GM19023 (cell line): ENCODE data around the gene SFXN5.

Source experiments
- ATAC-seq: cut with Tn5 transposase; IDR thresholded peaks from one replicate; pipeline ENCODE4 v1.9.1; 2021; ENCODE audit warnings: mild to moderate bottlenecking, moderate library complexity; ENCODE audit not compliant: unreplicated experiment

SFXN5 gene

DNA sequence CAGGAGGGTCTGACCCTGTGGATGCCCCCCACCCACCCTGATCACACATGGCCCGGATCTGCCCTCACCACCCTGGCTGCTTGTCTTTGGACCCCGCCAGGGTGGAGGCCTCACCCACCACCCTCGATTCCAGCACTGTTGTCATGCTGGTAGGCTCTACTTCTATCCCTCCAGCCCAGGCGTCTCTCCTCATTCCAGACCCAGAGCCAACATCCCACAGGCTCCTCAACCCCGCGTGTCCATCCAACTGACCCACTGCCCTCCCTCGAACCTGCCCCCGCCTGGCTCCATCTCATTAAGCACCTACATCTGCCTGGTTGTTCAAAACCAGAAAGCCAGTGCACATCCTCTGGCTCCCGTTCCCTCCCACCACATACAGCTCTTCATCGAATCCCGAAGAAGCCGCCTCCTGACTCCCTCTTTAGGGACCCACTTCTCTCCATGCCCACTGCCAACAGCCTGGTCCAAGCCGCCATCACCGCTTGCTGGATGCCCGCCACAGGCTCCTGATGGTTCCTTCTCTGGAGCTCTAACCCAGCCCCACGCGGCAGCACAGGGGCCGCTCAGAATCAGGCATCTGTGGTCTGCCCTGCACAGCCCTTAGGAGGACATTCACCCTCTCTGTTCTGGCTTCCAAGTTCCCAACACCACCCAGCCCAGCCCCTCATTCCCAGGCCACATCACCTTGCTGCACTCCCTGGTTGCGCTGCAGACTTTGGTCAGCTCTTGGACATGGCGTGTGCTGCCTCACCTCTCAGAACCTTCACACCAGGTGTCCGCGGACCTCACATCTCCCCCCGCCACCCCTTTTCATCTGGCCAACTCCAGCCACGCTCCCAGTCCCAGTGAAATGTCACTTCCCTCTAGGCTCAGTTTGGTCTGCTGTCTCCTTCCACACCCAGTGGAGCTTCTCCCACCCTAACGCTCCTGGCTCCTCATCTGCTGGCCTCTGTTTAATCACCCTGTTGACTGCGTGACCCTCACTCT is 111.2 kb downstream of the SFXN5 start:
- ATAC-seq: no peak

- ATAC-seq: no peak
These were observed 112.0 kb downstream of the SFXN5 start for GRCh38 chr2:72959554-72959953.

DNA sequence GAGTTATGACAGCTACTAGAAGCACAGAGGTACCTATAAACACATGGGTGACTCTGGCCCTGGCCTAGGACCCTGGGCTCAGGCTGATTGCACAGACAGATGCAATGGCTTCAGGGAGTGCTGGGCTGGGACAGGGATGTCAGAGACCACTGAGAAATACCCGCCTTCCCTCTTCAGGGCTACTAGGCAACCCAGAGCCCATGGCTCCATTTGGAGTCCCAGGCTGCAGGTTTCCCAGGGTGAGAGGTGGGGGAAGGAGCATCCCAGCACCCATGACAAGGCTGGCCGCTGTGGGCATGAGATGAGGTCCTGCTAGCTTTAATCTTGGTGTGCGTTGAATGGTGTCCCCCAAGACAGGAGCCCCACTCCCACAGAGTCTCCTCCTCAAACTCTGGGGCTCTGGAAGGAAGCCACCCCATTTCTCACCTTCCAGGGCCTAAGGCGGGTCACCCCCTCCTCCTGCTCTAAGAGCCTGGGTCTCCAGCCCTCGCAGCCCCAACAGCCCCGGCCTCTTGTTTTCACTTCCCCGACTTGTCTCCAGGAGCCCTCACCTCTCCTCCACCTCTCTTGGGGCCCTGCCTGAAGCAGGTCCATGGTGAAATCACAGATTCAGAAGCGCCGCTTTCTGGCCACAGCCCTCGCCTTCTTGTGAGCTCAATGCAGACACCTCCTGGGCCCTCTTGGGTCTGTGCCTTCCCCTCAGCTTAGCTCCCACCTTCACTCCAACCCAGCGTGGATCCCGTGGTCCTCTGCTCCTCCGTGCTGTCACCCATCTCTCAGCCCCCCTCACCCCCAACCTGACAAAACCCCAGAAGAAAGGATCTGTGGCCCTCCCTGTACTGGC is 112.7 kb downstream of the SFXN5 start:
- ATAC-seq: no peak

GRCh38 chr2:72956936-72957335 is 114.6 kb downstream of the SFXN5 start:
- no peak for ATAC-seq

GRCh38 chr2:72956050-72956395 is 115.5 kb downstream of the SFXN5 start:
- no peak for ATAC-seq

GRCh38 chr2:72955228-72956049 is 116.1 kb downstream of the SFXN5 start:
- no peak for ATAC-seq

DNA sequence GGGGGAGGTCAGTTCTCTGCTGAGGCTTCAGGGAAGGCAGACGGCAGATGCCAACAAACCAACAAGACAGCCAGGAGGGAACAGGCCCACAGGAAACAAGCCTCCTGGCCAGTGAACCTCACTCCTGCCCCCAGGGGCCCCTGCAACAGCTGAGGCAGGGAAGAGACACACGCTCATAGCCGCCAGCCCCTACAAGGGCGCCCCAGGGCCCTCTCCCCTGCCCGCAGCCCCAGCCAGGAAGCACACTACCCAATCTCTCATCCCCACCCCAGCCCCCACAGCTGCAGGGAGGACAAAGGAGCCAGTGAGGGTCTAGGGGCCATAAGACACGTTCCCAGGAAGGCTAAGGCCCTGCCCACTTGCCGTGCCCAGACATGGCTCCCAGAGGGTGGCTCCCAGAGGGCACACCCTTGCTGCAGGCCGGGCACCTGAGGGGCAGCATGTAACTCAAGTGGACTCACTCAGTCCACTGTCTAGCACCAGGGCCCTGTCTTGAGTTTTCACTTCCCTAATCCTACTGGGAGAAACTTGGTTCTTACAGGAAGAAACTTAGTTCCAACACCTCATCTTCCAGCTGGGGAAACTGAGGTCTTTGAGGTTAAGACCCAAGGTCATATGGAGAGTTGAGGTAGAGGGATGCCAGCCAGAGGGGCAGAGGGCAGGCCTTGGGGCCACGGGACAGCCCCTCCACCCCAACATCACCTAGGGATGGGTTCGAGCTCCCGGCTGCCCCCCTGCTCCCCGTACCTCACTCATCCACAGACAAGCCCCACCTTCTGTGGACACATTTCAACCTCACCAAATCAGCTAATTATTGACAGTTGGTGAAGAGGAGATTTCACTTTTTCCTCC is 116.9 kb downstream of the SFXN5 start:
- ATAC-seq: no peak

- ATAC-seq: no peak
These were observed 117.5 kb downstream of the SFXN5 start for GRCh38 chr2:72953976-72954375.

DNA sequence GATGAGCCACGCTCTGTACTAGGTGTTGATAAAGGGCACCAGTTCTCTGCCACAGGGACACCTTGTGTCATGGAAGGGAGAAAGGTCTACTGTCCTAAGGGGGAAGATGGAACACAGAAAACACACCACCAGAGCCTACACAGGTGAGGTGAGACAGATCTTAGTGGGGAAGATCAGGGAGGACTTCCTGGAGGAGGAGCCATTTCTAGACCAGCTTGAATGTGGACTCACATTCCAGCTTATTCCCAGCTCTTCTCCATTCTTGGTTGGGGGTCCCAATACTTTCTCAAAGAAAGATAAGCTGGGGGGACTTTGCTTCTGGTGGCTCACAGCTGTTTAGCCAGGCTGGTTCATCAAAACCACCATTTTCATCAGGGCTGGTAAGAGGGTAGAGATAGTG is 118.0 kb downstream of the SFXN5 start:
- ATAC-seq: no peak

DNA sequence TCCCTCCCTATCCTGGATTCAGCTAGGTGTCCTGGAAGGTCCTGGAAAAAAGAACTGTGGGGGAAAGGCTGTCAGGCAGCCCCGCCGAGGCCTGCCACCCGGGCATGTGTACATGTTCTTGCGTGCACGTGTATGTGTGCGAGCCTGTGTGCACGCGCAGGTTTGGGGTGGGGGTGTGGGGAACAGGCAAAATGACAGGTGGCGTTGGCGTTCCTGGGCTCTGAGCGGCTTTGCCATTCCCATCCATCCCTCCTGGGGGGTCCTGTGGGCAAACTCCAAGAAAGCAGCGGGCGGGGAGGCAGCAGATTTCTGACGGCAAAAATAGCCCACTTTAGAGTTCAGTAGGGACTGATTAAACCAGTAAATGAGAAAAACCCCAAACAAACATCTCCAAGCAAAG is 118.6 kb downstream of the SFXN5 start:
- no peak for ATAC-seq

DNA sequence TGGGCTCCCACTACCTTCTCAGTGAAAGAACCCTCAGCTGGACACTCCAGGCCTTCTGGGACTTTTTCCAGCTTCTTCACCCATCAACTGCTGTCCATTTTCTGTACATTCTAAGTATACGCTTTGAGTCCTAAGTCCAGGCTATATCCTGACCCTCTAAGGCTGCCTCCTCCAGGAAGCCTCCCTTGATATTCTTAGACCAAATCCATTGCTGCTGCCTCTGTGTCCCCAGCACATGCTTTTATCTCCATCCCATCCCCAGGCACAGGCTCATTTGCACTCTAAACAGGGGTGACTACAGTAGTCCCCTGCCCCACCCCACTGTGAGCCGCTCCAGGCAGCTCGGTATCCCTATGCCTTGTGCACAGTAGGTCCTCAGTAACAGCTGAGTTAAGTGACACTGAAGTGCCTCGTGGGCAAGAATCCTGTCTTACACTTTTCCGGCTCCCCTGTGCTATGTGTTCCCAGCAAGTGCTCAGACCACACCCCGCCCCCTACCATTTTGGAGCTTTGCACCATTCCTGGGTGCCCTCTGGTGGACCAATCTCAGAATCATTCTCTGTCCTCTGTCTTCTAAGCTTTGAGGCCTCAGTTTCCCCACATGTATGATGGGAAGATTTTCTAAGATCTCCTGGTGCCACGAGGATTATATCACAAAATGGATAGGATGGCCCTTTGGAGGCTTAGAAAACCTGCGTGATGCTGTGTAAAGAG is 119.2 kb downstream of the SFXN5 start:
- ATAC-seq: no peak

- no peak for ATAC-seq
These were observed 120.0 kb downstream of the SFXN5 start for GRCh38 chr2:72951303-72952095.

DNA sequence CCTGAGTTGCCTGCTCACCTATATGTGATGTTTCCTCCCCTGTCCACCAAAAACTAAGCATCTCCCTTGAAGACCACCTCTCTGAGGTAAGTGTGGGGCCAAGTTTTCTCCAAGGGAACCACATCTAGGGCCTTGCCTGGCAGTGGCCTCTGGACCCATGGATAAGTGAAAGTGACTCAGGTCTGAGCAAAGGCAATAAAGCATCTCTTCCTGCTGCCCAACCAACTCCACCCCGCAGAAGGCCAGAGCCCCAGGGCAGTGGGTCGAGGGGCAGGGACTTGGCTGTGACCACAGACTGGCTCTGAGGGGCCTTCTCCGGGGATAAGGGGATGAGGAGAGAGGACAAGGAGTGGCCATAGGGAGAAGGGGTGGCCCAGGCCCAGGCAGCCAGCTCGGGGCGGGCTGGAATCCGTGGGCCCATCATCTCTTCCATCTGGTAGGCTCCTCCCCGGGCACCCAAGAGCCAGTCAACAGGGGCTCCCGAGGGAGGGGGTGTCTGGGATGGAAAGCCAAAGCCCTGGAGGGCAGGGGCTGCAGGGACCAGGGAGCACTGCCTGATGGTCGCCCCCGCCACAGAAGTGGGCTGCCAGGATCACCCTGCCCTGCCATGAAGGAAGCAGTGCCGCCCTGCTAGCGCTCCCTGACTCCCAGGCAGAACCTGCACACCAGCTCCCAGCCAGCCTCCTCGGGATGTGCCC is 120.8 kb downstream of the SFXN5 start:
- ATAC-seq: no peak

- ATAC-seq: no peak
These were observed 121.9 kb downstream of the SFXN5 start for GRCh38 chr2:72949642-72950041.

- ATAC-seq: no peak
These were observed 122.5 kb downstream of the SFXN5 start for GRCh38 chr2:72949045-72949444.

DNA sequence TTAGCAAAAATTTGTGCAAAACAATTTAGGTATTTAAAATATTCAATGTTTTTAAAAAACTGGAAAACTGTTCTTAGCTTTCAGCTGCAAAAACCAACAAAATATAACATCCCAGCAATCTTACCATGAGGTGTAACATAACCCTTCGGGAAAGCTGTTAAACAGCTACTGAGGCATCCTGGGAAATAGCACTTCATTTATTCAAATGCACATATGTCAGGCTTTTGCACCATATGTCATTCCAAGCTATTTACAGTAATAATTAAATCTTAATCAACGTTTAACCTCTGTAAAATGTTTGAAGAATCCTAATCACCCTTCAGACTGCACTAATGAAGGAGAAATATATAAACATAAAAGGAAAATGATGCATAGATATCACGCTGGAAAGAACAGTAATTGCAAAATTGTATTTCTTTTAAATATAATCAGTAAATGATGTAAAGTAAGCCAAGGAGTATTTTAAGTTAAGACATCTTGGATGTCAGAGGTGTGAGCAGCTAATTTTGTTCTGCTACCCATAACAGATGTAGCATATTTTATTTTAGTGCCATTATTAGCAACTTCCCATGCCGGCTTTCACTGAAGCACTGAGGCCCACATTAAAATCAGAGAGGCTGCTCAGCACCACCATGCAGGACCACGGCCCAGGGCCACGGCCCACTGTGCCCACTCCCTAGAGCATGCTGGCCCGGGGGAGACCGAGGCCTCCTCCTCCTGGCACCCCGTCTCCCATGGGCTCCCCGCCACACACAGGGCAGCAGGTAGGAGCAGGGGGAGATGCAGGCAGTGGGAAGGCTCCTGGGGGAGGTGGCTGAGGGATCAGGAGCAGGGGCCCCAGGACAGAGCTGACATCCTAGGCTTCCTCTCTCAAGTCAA is 123.3 kb downstream of the SFXN5 start:
- no peak for ATAC-seq

GRCh38 chr2:72946466-72946865 is 125.0 kb downstream of the SFXN5 start:
- ATAC-seq: no peak
